HepG2 (cell line): ENCODE data around the gene COL9A2. TPM values are rescaled to one million over a fixed set of nuclear protein-coding genes. Genes with fewer than 3 reads are reported as not detected.
A peak's percentile ranks its signal among the peaks of the same experiment; 100 is the strongest.

Experiments
- ATAC-seq: fragments of 200-7000 bp; cut with Tn5 transposase; 3 replicates; pipeline ENCODE4 v1.9.1; 2020; ENCODE audit warnings: mild to moderate bottlenecking, moderate library complexity
- BruUV-seq: library from RNA; stranded (reverse); fragments of 400-500 nt; replicated peaks from 2 replicates; lab custom pipeline; 2021; lab: Mats Ljungman, UMichigan
- CTCF ChIA-PET: fragments of 300-600 bp; formaldehyde crosslinking; extraction: SDS; loops from one replicate; lab custom pipeline; 2021; ENCODE audit warnings: low total read pairs, inconsistent platforms, low intra/inter-chr PET ratio; lab: Yijun Ruan, JAX
- POLR2A ChIA-PET: fragments of 350-600 bp; sonication (Branson Sonifier 250); formaldehyde crosslinking; loops from one replicate; lab custom pipeline; 2020; ENCODE audit warnings: antibody characterized with exemption, inconsistent platforms; lab: Yijun Ruan, JAX
- DNase-seq: peaks from one replicate; pipeline ENCODE4 v3.0.0-alpha.2; 2015; ENCODE audit warnings: low spot score
- FAIRE-seq: peaks from 3 replicates; lab custom pipeline; 2011; peaks lifted over from hg19 to GRCh38; lab: Jason Lieb, UNC
- H2AFZ ChIP-seq: one replicate; pipeline ENCODE4 v1.6.1; 2011; ENCODE audit warnings: low read length, inconsistent platforms
- H3K27ac ChIP-seq: fragments of 300-600 bp; 3 replicates; pipeline ENCODE4 v1.8.0; 2011; ENCODE audit warnings: mixed run types, mild to moderate bottlenecking, mixed read lengths, low read length, inconsistent platforms; ENCODE audit not compliant: insufficient read depth; ENCODE audit errors: extremely low read length
- H3K27me3 ChIP-seq, 2 experiments: fragments of 200-600 bp in 1 of 2; 2 replicates in 1 of 2; 3 replicates in 1 of 2; pipeline versions ENCODE4 v1.6.0 to v1.8.0; 2011; ENCODE audit warnings: low read length in 2 of 2, mild to moderate bottlenecking in 2 of 2, moderate library complexity in 2 of 2, inconsistent platforms in 1 of 2; ENCODE audit not compliant: insufficient read depth in 2 of 2, control insufficient read depth in 1 of 2
- H3K36me3 ChIP-seq, 2 experiments: fragments of 200-600 bp in 1 of 2; replicated peaks in 1 of 2; 2 replicates in 1 of 2; 3 replicates in 1 of 2; pipeline versions ENCODE4 v1.5.1 to v1.8.0; 2011; ENCODE audit warnings: low read length in 2 of 2, inconsistent platforms in 1 of 2; ENCODE audit not compliant: insufficient read depth in 2 of 2, control insufficient read depth in 1 of 2
- H3K4me1 ChIP-seq: 2 replicates; pipeline ENCODE4 v1.5.1; 2012; ENCODE audit warnings: low read length, inconsistent platforms; ENCODE audit not compliant: insufficient read depth
- H3K4me2 ChIP-seq: 2 replicates; pipeline ENCODE4 v1.6.0; 2011; ENCODE audit warnings: low read depth, low read length, inconsistent platforms
- H3K4me3 ChIP-seq, 3 experiments: fragments of 200-600 bp in 1 of 3; sonication (generic), shearing (Covaris generic) in 1 of 3; replicated peaks in 1 of 3; 2 replicates each; pipeline ENCODE4 v1.5.1; 2011 to 2016; ENCODE audit warnings: low read length in 3 of 3, inconsistent platforms in 2 of 3, low read depth in 2 of 3, mild to moderate bottlenecking in 2 of 3, control low read depth in 1 of 3, mixed read lengths in 1 of 3; ENCODE audit not compliant: insufficient read depth in 1 of 3
- H3K79me2 ChIP-seq: one replicate; pipeline ENCODE4 v1.6.1; 2011; ENCODE audit warnings: low read length, inconsistent platforms; ENCODE audit not compliant: insufficient read depth
- H3K9ac ChIP-seq: 2 replicates; pipeline ENCODE4 v1.6.0; 2011; ENCODE audit warnings: mild to moderate bottlenecking, low read depth, low read length, inconsistent platforms; ENCODE audit not compliant: insufficient read depth
- H3K9me3 ChIP-seq: 2 replicates; pipeline ENCODE4 v1.5.1; 2012; ENCODE audit warnings: mild to moderate bottlenecking, low read length
- H4K20me1 ChIP-seq: 2 replicates; pipeline ENCODE4 v1.6.0; 2011; ENCODE audit warnings: inconsistent platforms, mild to moderate bottlenecking, low read length, moderate library complexity; ENCODE audit not compliant: insufficient read depth
- HNF4A ChIP-seq: sonication (generic); formaldehyde crosslinking; IDR thresholded peaks from 2 replicates; pipeline ENCODE4 v1.4.0; 2020; ENCODE audit warnings: missing genetic modification reagents
- PATZ1 ChIP-seq: sonication (generic); formaldehyde crosslinking; IDR thresholded peaks from 2 replicates; pipeline ENCODE4 v1.4.0; 2020; ENCODE audit warnings: missing genetic modification reagents
- SALL1 ChIP-seq: sonication (generic); formaldehyde crosslinking; IDR thresholded peaks from 2 replicates; pipeline ENCODE4 v1.8.0; 2022; ENCODE audit warnings: mild to moderate bottlenecking, missing genetic modification reagents
- SOX6 ChIP-seq, 2 experiments: fragments of 450-650 bp in 1 of 2; sonication (generic) in 1 of 2; formaldehyde crosslinking in 1 of 2; IDR thresholded peaks; 2 replicates each; pipeline versions ENCODE4 v1.4.0 to v1.6.1; 2017 to 2020; ENCODE audit warnings: antibody characterized with exemption in 1 of 2, mild to moderate bottlenecking in 1 of 2, missing genetic modification reagents in 1 of 2
- ZBTB4 ChIP-seq: sonication (generic); formaldehyde crosslinking; IDR thresholded peaks from 2 replicates; pipeline ENCODE4 v1.4.0; 2020; ENCODE audit warnings: missing genetic modification reagents, mild to moderate bottlenecking, borderline replicate concordance
- ZNF263 ChIP-seq: sonication (generic); formaldehyde crosslinking; IDR thresholded peaks from 2 replicates; pipeline ENCODE4 v1.4.0; 2020; ENCODE audit warnings: missing genetic modification reagents
- ZNF414 ChIP-seq: sonication (generic); formaldehyde crosslinking; IDR thresholded peaks from 2 replicates; pipeline ENCODE4 v1.5.0; 2020; ENCODE audit warnings: missing genetic modification reagents
- in situ Hi-C: cut with HindIII; loops from 2 replicates; pipeline ENCODE4 v1.10.0; 2017; ENCODE audit warnings: low pct_unique_long_range_greater_than_20kb; ENCODE audit not compliant: extremely low pct_ligation_motif_present
- intact Hi-C: fragments of 100-400 bp; cut with micrococcal nuclease; formaldehyde crosslinking; loops from one replicate; pipeline ENCODE4 v1.10.0; 2022; ENCODE audit not compliant: unreplicated experiment
- polyA plus RNA-seq, 8 experiments: library from polyadenylated mRNA; depleted of rRNA in 3 of 8; stranded (reverse) in 7 of 8; unstranded in 1 of 8; fragments of >200 nt; fragmentation: Illumina TruSeq in 4 of 8; extraction: Trizol in 4 of 8; gene quantifications; 2 replicates each; pipeline versions ENCODE4 v1.2.1 to v1.2.3, GENCODE V29; 2011 to 2016; ENCODE audit warnings: low read depth in 4 of 8, missing spikeins in 1 of 8, mixed read lengths in 1 of 8; ENCODE audit not compliant: insufficient read depth in 1 of 8
- total RNA-seq, 5 experiments: library from RNA; depleted of rRNA; stranded (reverse); fragments of >200 nt; fragmentation: Illumina TruSeq; extraction: Trizol; gene quantifications; 2 replicates each; pipeline ENCODE4 v1.2.3, GENCODE V29; 2016; ENCODE audit warnings: low read depth in 1 of 5
- TF ChIP-seq, protein P1 (sequence below): sonication (generic); formaldehyde crosslinking; IDR thresholded peaks from 2 replicates; pipeline ENCODE4 v1.5.1; 2020; ENCODE audit warnings: mild to moderate bottlenecking, missing genetic modification reagents, borderline replicate concordance
- TF ChIP-seq, protein P2 (sequence below): sonication (generic); formaldehyde crosslinking; IDR thresholded peaks from 2 replicates; pipeline ENCODE4 v1.4.0; 2020; ENCODE audit warnings: missing genetic modification reagents, low read depth, mild to moderate bottlenecking, borderline replicate concordance

COL9A2 gene
- total and polyA plus RNA-seq, 2 of the 13 experiments (the other 11 are each of a cell fraction or from before 2014, with no cell fraction given), result 20.2 to 26.9 TPM

- TF ChIP-seq ZBTB4 (CRISPR knock-in tag) (no peak), ZNF414 (CRISPR knock-in tag) (no peak)
These were observed 44.1 kb upstream of the COL9A2 start (continued) for GRCh38 chr1:40361201-40361600.

DNA sequence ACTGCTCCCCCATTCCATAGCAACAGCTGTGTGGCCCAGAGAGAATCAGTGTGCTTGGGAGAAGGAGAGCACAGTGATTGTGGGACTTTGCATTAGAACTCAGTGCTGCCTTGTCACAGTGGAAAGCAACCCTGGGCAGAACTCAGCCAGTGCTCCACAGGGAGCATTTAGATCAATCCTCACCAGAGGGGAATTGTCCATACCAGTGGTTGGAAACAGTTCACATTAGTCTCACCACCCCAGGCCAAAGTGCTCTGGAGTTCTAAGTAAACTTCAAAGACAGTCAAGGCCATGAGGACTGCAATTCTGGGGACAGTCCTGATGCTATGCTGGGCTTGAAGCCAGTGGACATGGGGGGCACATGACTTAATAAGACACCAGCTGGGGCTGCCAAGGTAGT is 43.5 kb upstream of the COL9A2 start:
- ATAC-seq (peak; percentile 78), FAIRE-seq (no peak)
- TF ChIP-seq SOX6 (IDR thresholded peaks at IDR 0.05) (no peak), SOX6 (CRISPR knock-in tag; IDR thresholded peaks at IDR 0.05) (0 out of 2 replicates have a peak, but pooled peaks have one; percentile 10), SALL1 (peak; percentile 31), ZNF263 (CRISPR knock-in tag) (peak; percentile 94), PATZ1 (CRISPR knock-in tag) (peak; percentile 43; the same call in 1 of the 2 replicates), HNF4A (CRISPR knock-in tag) (peak; percentile 37; the same call in 1 of the 2 replicates)
- TF ChIP-seq, protein P1, sequence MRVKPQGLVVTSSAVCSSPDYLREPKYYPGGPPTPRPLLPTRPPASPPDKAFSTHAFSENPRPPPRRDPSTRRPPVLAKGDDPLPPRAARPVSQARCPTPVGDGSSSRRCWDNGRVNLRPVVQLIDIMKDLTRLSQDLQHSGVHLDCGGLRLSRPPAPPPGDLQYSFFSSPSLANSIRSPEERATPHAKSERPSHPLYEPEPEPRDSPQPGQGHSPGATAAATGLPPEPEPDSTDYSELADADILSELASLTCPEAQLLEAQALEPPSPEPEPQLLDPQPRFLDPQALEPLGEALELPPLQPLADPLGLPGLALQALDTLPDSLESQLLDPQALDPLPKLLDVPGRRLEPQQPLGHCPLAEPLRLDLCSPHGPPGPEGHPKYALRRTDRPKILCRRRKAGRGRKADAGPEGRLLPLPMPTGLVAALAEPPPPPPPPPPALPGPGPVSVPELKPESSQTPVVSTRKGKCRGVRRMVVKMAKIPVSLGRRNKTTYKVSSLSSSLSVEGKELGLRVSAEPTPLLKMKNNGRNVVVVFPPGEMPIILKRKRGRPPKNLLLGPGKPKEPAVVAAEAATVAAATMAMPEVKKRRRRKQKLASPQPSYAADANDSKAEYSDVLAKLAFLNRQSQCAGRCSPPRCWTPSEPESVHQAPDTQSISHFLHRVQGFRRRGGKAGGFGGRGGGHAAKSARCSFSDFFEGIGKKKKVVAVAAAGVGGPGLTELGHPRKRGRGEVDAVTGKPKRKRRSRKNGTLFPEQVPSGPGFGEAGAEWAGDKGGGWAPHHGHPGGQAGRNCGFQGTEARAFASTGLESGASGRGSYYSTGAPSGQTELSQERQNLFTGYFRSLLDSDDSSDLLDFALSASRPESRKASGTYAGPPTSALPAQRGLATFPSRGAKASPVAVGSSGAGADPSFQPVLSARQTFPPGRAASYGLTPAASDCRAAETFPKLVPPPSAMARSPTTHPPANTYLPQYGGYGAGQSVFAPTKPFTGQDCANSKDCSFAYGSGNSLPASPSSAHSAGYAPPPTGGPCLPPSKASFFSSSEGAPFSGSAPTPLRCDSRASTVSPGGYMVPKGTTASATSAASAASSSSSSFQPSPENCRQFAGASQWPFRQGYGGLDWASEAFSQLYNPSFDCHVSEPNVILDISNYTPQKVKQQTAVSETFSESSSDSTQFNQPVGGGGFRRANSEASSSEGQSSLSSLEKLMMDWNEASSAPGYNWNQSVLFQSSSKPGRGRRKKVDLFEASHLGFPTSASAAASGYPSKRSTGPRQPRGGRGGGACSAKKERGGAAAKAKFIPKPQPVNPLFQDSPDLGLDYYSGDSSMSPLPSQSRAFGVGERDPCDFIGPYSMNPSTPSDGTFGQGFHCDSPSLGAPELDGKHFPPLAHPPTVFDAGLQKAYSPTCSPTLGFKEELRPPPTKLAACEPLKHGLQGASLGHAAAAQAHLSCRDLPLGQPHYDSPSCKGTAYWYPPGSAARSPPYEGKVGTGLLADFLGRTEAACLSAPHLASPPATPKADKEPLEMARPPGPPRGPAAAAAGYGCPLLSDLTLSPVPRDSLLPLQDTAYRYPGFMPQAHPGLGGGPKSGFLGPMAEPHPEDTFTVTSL, result no peak
- TF ChIP-seq, protein P2, sequence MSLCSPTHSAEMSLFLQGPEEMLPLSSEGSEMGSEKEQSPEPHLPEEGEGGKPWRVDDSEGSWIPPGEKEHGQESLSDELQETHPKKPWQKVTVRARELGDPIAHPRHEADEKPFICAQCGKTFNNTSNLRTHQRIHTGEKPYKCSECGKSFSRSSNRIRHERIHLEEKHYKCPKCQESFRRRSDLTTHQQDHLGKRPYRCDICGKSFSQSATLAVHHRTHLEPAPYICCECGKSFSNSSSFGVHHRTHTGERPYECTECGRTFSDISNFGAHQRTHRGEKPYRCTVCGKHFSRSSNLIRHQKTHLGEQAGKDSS, result 0 out of 2 replicates have a peak, but pooled peaks have one; percentile 31

More for the DNA sequence above, 43.5 kb upstream of the COL9A2 start:
- ChIA-PET POLR2A (no interaction called here), CTCF (no interaction called here)
- H4K20me1 ChIP-seq, result no peaks in the 10 kb centered on the region
- H3K9ac ChIP-seq, result no peak overlapping the region
- H3K36me3 ChIP-seq, result no peaks in the 10 kb centered on the region
- no peak for DNase-seq
- H3K4me2 ChIP-seq, result peak overlapping the region; percentile 32
- H3K9me3 ChIP-seq, result peaks cover 12% of the 10 kb centered on the region
- H3K4me1 ChIP-seq, result peaks cover 23% of the 10 kb centered on the region
- intact Hi-C loops, result no loop called here
- H2AFZ ChIP-seq, result no peak overlapping the region
- peaks cover 0 to 5% of the 10 kb centered on the region in 2 experiments; a peak in 2 of 5 replicates for H3K27me3 ChIP-seq
- H3K27ac ChIP-seq, result no peak overlapping the region
- in situ Hi-C loops, result no loop called here
- H3K79me2 ChIP-seq, result no peaks in the 10 kb centered on the region
- no TSS peak for BruUV-seq
- no peak overlapping the region for H3K4me3 ChIP-seq
